HepG2 (cell line): ENCODE measurements around the gene PAPOLB. TPM values are rescaled to one million over a fixed set of nuclear protein-coding genes. Genes with fewer than 3 reads are reported as not detected.

Source experiments
- ATAC-seq: fragments of 200-7000 bp; cut with Tn5 transposase; 3 replicates; pipeline ENCODE4 v1.9.1; 2020; ENCODE audit warnings: mild to moderate bottlenecking, moderate library complexity
- BruUV-seq: library from RNA; stranded (reverse); fragments of 400-500 nt; replicated peaks from 2 replicates; lab custom pipeline; 2021; lab: Mats Ljungman, UMichigan
- CTCF ChIA-PET: fragments of 300-600 bp; formaldehyde crosslinking; extraction: SDS; loops from one replicate; lab custom pipeline; 2021; ENCODE audit warnings: low total read pairs, inconsistent platforms, low intra/inter-chr PET ratio; lab: Yijun Ruan, JAX
- POLR2A ChIA-PET: fragments of 350-600 bp; sonication (Branson Sonifier 250); formaldehyde crosslinking; loops from one replicate; lab custom pipeline; 2020; ENCODE audit warnings: antibody characterized with exemption, inconsistent platforms; lab: Yijun Ruan, JAX
- DNase-seq: peaks from one replicate; pipeline ENCODE4 v3.0.0-alpha.2; 2015; ENCODE audit warnings: low spot score
- FAIRE-seq: peaks from 3 replicates; lab custom pipeline; 2011; peaks lifted over from hg19 to GRCh38; lab: Jason Lieb, UNC
- H2AFZ ChIP-seq: one replicate; pipeline ENCODE4 v1.6.1; 2011; ENCODE audit warnings: low read length, inconsistent platforms
- H3K27ac ChIP-seq: fragments of 300-600 bp; 3 replicates; pipeline ENCODE4 v1.8.0; 2011; ENCODE audit warnings: mixed run types, mild to moderate bottlenecking, mixed read lengths, low read length, inconsistent platforms; ENCODE audit not compliant: insufficient read depth; ENCODE audit errors: extremely low read length
- H3K27me3 ChIP-seq, 2 experiments: fragments of 200-600 bp in 1 of 2; 2 replicates in 1 of 2; 3 replicates in 1 of 2; pipeline versions ENCODE4 v1.6.0 to v1.8.0; 2011; ENCODE audit warnings: low read length in 2 of 2, mild to moderate bottlenecking in 2 of 2, moderate library complexity in 2 of 2, inconsistent platforms in 1 of 2; ENCODE audit not compliant: insufficient read depth in 2 of 2, control insufficient read depth in 1 of 2
- H3K36me3 ChIP-seq, 2 experiments: fragments of 200-600 bp in 1 of 2; replicated peaks in 1 of 2; 2 replicates in 1 of 2; 3 replicates in 1 of 2; pipeline versions ENCODE4 v1.5.1 to v1.8.0; 2011; ENCODE audit warnings: low read length in 2 of 2, inconsistent platforms in 1 of 2; ENCODE audit not compliant: insufficient read depth in 2 of 2, control insufficient read depth in 1 of 2
- H3K4me1 ChIP-seq: 2 replicates; pipeline ENCODE4 v1.5.1; 2012; ENCODE audit warnings: low read length, inconsistent platforms; ENCODE audit not compliant: insufficient read depth
- H3K4me2 ChIP-seq: 2 replicates; pipeline ENCODE4 v1.6.0; 2011; ENCODE audit warnings: low read depth, low read length, inconsistent platforms
- H3K4me3 ChIP-seq, 3 experiments: fragments of 200-600 bp in 1 of 3; sonication (generic), shearing (Covaris generic) in 1 of 3; replicated peaks in 1 of 3; 2 replicates each; pipeline ENCODE4 v1.5.1; 2011 to 2016; ENCODE audit warnings: low read length in 3 of 3, inconsistent platforms in 2 of 3, low read depth in 2 of 3, mild to moderate bottlenecking in 2 of 3, control low read depth in 1 of 3, mixed read lengths in 1 of 3; ENCODE audit not compliant: insufficient read depth in 1 of 3
- H3K79me2 ChIP-seq: one replicate; pipeline ENCODE4 v1.6.1; 2011; ENCODE audit warnings: low read length, inconsistent platforms; ENCODE audit not compliant: insufficient read depth
- H3K9ac ChIP-seq: 2 replicates; pipeline ENCODE4 v1.6.0; 2011; ENCODE audit warnings: mild to moderate bottlenecking, low read depth, low read length, inconsistent platforms; ENCODE audit not compliant: insufficient read depth
- H3K9me3 ChIP-seq: 2 replicates; pipeline ENCODE4 v1.5.1; 2012; ENCODE audit warnings: mild to moderate bottlenecking, low read length
- H4K20me1 ChIP-seq: 2 replicates; pipeline ENCODE4 v1.6.0; 2011; ENCODE audit warnings: inconsistent platforms, mild to moderate bottlenecking, low read length, moderate library complexity; ENCODE audit not compliant: insufficient read depth
- DZIP1 ChIP-seq: sonication (generic); formaldehyde crosslinking; IDR thresholded peaks from 2 replicates; pipeline ENCODE4 v1.5.0; 2020; ENCODE audit warnings: mild to moderate bottlenecking, missing genetic modification reagents
- MNT ChIP-seq: fragments of 450-650 bp; IDR thresholded peaks from 2 replicates; pipeline ENCODE4 v1.6.1; 2016
- SPEN ChIP-seq: sonication (generic); formaldehyde crosslinking; IDR thresholded peaks from 2 replicates; pipeline ENCODE4 v1.5.1; 2020; ENCODE audit warnings: low read depth, mild to moderate bottlenecking, missing genetic modification reagents
- ZNF143 ChIP-seq: sonication (generic); formaldehyde crosslinking; IDR thresholded peaks from 2 replicates; pipeline ENCODE4 v1.4.0; 2020; ENCODE audit warnings: missing genetic modification reagents
- ZNF280B ChIP-seq: sonication (generic); formaldehyde crosslinking; IDR thresholded peaks from 2 replicates; pipeline ENCODE4 v1.5.0; 2020; ENCODE audit warnings: missing genetic modification reagents, mild to moderate bottlenecking, borderline replicate concordance
- ZNF296 ChIP-seq: sonication (generic); formaldehyde crosslinking; conservative IDR thresholded peaks from 2 replicates; pipeline ENCODE4 v1.5.0; 2020; ENCODE audit warnings: mild to moderate bottlenecking, missing genetic modification reagents
- ZNF660 ChIP-seq: sonication (generic); formaldehyde crosslinking; IDR thresholded peaks from 2 replicates; pipeline ENCODE4 v1.5.1; 2020; ENCODE audit warnings: mild to moderate bottlenecking, low read depth, missing genetic modification reagents, borderline replicate concordance
- WGBS: methylation state at CpG from one replicate; pipeline ENCODE4 v1.1.6; 2017; ENCODE audit warnings: low lambda C conversion rate; 5-methylcytosine and 5-hydroxymethylcytosine counted together
- in situ Hi-C: cut with HindIII; loops from 2 replicates; pipeline ENCODE4 v1.10.0; 2017; ENCODE audit warnings: low pct_unique_long_range_greater_than_20kb; ENCODE audit not compliant: extremely low pct_ligation_motif_present
- intact Hi-C: fragments of 100-400 bp; cut with micrococcal nuclease; formaldehyde crosslinking; loops from one replicate; pipeline ENCODE4 v1.10.0; 2022; ENCODE audit not compliant: unreplicated experiment
- polyA plus RNA-seq, 8 experiments: library from polyadenylated mRNA; depleted of rRNA in 3 of 8; stranded (reverse) in 7 of 8; unstranded in 1 of 8; fragments of >200 nt; fragmentation: Illumina TruSeq in 4 of 8; extraction: Trizol in 4 of 8; gene quantifications; 2 replicates each; pipeline versions ENCODE4 v1.2.1 to v1.2.3, GENCODE V29; 2011 to 2016; ENCODE audit warnings: low read depth in 4 of 8, missing spikeins in 1 of 8, mixed read lengths in 1 of 8; ENCODE audit not compliant: insufficient read depth in 1 of 8
- total RNA-seq, 5 experiments: library from RNA; depleted of rRNA; stranded (reverse); fragments of >200 nt; fragmentation: Illumina TruSeq; extraction: Trizol; gene quantifications; 2 replicates each; pipeline ENCODE4 v1.2.3, GENCODE V29; 2016; ENCODE audit warnings: low read depth in 1 of 5

The PAPOLB gene
- total and polyA plus RNA-seq, 2 of the 13 experiments (the other 11 are each of a cell fraction or from before 2014, with no cell fraction given) = not detected

GRCh38 chr7:4837041-4837802 lies 24.6 kb downstream of the PAPOLB start:
- CTCF ChIA-PET = no interaction called here
- POLR2A ChIA-PET = no interaction called here
- H3K4me1 ChIP-seq = peaks cover 16% of the 10 kb centered on the region
- no peak overlapping the region for H3K9ac ChIP-seq
- H3K36me3 ChIP-seq = no peaks in the 10 kb centered on the region
- in situ Hi-C loops = no loop called here
- ATAC-seq (no peak), FAIRE-seq (no peak), DNase-seq (no peak)
- 48% methylated on average over 9 of the region's 22 CpGs for WGBS
- no peak overlapping the region for H2AFZ ChIP-seq
- H3K4me2 ChIP-seq = no peak overlapping the region
- BruUV-seq = no TSS peak
- peaks cover 4 to 30% of the 10 kb centered on the region in 2 experiments for H3K27me3 ChIP-seq
- H3K79me2 ChIP-seq = no peaks in the 10 kb centered on the region
- TF ChIP-seq ZNF296 (CRISPR knock-in tag) (no peak), SPEN (no peak), ZNF660 (CRISPR knock-in tag) (no peak), ZNF280B (no peak), ZNF143 (CRISPR knock-in tag) (no peak), DZIP1 (no peak), MNT (peak; percentile 95)
- H3K27ac ChIP-seq = no peak overlapping the region
- H3K4me3 ChIP-seq = no peak overlapping the region
- intact Hi-C loops = no loop called here
- H4K20me1 ChIP-seq = no peaks in the 10 kb centered on the region
- no peaks in the 10 kb centered on the region for H3K9me3 ChIP-seq
